Activated CD4-positive, alpha-beta T cell treated with anti-CD3 and anti-CD28 coated beads for 1 hour (primary cell): ENCODE results near the gene POLDIP2.

Source experiments
- DNase-seq: peaks from one replicate; pipeline ENCODE4 v3.0.0-alpha.2; 2020

POLDIP2 gene

DNA sequence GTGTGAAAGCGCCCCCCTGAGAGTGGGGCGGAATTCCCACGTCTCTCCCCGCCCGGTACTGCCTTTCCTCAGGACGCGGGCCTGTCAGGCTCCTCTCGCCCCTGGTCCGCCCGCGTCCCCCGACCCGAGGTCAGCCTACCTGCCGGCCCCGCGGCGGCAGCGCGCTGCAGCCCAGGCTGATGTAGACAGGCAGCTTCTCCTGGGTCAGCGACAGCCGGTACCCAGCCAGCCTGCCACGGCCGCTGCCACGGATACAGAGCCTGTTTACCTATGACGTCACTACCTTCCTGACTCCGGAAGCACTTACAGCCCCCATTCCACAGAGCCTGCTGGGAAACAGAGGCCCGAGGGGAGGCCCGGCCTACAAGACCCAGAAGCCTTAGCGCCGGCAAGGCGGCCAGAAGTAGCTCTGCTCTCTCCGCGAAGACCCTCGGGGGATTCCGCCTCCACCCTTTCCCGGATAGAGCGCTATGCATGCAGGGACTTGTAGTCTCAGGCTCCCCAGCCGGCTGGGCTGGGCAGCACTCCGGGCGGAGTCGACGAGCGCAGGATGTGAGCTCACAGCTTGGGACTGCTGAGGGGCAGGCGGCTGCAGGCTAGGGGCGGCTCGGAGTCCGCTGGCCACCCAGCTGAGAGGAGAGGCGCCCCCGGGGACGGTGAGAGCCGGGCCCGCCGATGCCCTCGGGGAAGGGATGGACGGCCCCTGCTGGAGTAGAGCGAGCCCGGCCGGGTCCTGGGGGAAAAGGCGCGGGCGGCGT, 21.9 kb downstream of the POLDIP2 start, which contains the start of the genes IFT20 and TNFAIP1:
Gene IFT20 (minus strand): TSS at position 272 of the 758 bp plus-strand sequence. CDS start 3,487 bp downstream, outside the sequence.
Gene TNFAIP1 (plus strand): TSS at position 561 of the 758 bp plus-strand sequence. CDS start 3,761 bp downstream, outside the sequence.
- peak; percentile 97 for DNase-seq

DNA sequence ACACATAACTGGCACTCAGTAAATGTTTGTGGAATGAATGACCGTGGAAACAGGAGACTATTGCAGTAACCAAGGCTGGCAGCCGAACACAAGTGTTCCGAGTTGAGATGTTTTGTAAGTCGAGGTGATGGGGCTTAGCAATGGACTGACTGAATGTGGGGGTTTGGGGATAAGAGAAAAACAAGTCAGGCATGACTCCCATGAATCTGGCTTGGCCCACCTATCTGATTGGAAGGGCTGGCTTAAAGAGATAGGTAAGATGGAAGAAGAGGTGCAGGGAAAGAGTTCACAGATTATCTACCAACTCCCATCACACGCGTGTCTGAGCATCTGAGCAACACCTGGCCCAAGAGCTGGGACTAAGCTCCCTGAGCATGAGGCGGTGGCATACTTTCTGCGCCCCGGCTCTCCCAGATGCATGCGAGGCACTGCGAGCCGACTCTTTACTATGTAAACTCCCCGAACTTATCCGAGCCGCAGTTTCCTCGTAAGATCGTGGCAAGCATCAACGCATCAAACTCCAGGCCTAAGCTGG, 22.6 kb downstream of the POLDIP2 start:
- no peak for DNase-seq

DNA sequence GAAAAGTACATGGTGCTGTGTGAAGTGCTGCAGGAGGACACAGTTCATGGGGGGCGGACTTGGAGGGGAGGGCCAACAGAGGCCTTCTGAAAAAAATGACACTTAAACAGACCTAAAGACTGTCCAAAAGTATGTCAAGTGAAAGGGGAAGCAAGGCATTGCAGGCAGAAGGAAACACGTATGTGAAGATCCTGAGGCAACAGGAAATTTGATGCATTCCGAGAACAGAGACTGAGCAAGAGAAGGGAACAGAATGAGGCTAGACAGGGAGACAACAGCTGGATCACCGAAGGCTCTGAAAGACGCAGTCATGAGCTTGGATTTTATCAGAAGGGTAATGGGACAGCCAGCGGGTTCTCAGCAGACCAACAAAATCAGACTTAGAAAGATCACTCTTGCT, 23.2 kb downstream of the POLDIP2 start:
- no peak for DNase-seq

DNA sequence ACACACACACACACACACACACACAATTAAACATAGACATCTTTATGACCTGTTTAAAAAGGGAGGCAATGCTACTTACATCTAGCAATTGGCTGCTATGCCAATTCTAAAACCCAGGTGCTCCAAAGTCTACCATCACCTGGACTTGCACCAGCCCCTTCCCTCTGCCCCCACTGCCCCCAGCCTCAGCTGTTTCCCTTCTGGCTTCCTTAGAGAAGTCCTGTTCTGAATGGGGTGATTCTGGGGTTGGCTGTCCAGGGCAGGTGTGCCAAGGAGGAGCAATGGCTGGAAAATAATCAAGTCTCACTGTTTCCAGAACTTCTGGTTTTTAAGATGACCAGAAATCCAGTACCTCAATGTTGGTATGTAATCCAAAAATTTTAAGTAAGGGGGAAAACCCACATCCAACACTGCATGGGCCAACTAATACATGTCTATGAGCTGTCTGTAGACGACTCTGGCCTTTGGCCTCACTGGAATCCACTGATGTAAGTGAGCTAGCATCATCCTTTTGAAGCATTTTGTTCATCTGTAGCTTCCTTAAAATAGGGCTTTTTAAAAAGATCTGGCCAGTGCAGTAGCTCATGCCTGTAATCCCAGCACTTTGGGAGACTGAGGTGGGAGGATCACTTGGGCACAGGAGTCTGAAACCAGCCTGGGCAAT, 24.1 kb downstream of the POLDIP2 start:
- DNase-seq, result no peak

DNA sequence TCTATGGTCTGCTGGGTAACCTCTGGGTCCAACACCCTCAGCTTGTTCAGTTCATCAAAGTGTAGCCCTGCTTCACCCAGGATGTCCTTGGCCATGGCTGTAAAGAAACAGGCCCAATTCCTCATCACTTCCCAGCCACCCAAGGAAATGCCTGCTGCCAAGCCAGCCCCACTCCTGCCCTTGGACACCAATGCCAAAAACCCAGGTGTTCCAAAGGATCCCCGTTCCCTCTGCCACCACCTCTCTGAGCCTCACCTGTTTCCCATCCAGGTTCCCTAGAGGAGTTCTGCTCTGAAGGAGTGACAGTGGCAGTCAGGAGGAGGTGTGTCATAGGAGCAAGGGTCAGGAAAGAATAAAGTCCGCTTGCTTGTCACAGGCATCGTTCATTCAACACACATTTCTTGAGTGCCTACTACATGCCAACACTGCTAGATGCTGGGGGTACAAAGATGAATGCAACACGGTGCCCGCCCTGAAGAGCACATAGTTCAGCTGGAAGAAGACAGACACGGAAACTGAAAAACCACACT, 25.4 kb downstream of the POLDIP2 start:
- no peak for DNase-seq

DNA sequence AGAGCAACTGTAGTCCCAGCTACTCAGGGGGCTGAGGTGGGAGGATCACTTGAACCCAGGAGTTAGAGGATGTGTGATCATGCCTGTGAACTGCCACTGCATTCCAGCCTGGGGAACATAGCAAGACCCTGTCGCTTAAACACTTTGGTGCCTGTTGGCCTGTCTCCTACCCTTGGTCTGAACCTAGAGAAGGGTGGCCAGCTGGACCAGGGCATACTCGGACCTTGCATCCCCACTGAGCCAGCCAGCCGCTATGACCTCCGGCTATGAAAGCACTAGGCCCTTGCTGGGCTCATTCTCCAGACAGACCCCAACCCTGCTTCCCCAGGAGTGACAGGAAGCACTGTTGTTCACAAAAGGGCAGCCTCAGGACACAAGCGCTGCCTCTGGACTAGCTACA, 26.7 kb downstream of the POLDIP2 start:
- no peak for DNase-seq

DNA sequence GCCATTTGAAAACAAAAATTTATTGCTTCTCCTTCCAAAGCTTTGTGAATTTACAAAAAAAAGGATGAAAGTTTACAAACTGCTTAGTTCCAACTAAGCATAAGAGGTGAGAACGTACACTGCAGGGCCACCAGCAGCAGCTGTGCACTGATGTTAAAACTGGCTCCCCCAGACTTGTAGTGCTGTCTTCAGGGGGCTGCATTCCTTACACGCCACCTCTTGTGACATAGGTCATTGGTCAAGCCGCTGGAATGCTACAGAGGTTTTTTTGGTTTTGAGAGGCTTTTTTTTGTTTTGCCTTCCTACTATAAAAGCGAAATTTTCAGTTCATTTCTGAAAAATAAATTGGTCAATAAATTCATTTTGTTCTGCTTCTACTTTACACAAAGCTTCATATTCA, 29.0 kb downstream of the POLDIP2 start:
- DNase-seq, result no peak

DNA sequence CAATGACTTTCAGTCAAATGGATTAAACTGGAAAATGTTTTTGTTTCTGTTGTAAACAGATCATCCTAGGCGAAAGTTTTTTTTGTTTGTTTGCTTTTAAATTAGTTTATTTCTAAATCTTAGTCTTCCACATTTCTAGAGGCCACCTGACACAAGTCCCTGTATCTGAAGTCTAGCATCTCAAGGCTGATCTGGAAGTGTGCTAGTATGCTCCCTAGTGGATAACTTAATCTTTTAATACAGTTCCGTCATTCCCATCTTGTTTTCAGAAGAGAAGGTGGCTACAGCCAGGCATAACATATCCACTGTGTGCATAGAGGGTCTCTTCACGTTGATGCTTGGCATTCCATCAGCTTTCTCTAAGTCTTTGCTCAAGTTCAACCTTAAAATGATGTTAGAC, 29.6 kb downstream of the POLDIP2 start:
- no peak for DNase-seq

DNA sequence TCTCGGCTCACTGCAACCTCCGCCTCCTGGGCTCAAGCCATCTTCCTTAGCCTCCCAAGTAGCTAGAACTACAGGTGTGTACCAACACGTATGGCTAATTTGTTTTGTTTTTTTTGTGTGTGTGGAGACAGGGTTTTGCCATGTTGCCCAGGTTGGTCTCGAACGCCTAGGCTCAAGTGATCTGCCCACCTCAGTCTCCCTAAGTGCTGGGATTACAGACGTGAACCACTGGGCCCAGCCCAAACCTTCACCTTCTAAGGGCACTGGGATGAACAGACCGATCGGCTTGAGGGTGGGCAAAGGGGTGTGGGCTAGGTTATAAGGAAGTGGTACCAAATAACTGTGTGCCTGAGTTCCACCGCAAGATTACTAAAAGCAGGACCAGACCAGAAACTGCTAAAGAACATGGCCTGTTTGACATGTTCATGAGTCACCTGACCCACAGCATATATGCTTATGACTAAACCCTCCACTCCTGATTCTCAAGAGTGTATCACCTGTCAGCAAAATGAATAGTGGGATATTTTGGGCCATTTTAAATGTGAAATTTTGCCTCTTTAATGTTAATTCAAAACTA, 30.2 kb downstream of the POLDIP2 start:
- DNase-seq, result no peak

DNA sequence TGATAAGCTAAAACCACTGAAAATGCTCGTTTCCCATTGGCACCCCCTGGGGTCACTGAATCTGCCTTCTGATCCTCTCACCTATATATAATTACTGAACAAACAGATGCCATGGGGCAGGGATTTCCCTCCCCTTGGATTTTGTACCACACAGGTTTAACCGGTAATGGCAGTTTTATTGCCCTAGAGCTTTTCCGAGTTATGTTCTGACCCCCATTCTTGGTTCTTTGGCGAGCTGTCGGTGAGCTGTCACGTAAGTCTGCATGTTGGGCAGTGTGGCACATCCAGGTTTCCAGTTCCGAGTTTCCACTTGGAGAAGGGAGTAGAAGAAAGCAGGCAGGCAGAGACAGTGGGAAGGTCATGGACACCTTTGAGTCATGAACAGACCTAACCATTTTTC, 31.2 kb downstream of the POLDIP2 start:
- no peak for DNase-seq

DNA sequence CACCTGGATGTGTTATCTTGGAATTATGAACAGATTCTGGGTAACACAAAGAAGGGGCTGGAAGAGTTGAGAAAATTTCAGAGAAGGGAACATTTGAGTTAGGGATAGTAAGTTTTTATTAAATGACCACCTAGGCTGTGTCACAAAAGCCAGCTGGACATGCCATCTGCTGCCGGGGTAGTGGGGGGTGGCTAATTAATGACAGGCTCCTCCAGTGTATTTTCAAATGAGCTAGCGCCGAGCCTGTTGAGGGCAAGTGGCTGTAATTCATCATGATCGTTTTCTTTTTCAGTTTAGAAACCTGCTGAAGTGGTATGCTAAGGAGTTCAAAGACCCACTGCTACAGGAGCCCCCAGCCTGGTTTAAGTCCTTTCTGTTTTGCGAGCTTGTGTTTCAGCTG, 32.1 kb downstream of the POLDIP2 start:
- DNase-seq, result no peak

DNA sequence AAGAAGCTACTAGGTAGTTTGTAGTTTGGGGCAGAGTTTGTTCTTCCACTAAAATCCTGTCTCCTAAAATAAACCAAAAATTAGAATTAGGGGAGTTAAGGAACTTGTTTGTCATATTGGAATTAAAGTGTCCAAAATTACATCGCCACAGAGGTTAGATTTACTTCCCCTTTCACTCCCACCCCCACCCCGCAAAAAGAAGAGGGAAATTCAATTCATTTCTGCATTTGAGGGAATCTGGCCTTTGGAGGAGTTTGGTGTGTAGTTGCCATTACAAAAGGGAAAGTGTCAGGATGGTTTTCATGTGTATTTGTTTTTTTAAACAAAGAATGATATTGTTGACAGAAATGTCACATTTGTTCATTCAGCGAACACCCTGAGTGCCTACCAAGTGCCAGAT, 32.5 kb downstream of the POLDIP2 start:
- no peak for DNase-seq

DNA sequence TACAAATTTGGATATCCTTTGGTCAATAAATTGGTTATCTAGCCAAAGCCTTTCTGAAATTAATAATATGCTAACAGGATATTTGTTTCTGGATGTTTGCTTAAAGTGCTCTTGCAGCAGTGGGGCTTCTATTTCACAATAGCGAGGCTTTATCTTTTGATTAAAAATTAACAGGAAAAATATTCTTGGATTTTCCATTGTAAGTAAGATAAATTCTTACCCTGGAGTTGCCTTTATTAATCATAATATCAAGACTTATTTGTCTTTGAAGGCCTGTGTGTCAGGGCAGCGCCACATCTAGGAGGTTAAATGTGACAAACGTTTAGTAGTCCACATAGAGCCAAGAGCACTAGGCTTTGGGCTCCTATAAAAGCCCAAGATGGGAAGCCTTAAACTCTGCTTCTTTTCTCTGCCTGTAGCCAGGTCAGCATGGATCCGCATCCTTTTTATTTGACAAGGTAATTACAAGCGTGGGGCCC, 33.0 kb downstream of the POLDIP2 start:
- no peak for DNase-seq

DNA sequence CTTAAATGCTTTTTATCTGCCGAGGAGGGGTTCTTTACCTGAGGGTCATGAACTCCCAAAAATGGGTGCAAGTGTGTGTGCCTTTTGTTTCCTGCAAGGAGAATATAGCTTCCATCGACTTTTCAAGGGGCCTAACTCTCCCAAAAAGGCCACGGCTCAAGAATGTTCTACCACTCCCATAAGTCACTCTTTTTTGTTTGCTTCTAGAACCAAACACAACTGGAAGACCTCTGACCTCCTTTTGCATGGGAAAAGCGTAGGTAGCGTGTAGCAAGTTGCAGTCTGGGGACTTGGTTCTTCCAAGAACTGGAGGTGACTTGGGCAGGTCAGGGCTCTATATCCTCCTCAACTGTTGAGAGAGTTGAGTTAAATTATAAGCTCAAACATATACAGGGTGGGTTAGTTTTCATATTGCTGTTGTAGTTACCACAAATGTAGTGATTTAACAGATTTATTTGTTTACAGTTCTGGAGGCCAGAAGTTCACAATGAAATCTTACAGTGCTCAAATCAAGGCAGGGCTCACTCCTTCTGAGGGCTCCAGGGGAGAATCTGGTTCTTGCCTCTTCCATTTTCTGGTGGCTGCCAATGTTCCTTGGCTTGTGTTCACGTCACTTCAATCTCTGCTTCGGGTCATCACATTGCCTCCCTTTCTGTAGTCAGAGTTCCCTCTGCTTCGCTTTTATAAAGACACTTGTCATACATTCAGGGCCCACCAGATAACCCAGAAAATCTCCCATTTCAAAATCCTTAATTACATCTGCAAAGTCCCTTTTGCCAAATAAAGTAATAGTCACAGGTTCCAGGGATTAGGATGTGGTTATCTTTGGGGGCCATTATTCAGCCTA, 36.9 kb downstream of the POLDIP2 start:
- DNase-seq, result no peak

DNA sequence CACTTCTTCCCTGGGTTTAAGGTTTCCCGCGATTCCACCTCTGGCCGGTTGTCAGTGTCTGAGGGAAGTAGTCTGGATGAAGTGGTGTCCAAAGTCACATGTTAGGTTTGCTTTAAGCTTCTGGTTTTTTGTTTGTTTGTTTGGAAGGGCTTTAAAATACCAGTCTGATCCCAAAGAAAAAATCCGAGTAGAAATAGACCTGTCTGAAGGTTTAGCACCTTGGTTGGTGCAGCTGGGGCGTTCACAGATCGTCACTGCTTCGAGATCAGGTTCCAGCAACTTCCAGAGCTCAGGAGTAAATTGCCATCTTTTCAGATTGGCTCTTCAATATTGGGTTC, 37.8 kb downstream of the POLDIP2 start:
- DNase-seq, result no peak

DNA sequence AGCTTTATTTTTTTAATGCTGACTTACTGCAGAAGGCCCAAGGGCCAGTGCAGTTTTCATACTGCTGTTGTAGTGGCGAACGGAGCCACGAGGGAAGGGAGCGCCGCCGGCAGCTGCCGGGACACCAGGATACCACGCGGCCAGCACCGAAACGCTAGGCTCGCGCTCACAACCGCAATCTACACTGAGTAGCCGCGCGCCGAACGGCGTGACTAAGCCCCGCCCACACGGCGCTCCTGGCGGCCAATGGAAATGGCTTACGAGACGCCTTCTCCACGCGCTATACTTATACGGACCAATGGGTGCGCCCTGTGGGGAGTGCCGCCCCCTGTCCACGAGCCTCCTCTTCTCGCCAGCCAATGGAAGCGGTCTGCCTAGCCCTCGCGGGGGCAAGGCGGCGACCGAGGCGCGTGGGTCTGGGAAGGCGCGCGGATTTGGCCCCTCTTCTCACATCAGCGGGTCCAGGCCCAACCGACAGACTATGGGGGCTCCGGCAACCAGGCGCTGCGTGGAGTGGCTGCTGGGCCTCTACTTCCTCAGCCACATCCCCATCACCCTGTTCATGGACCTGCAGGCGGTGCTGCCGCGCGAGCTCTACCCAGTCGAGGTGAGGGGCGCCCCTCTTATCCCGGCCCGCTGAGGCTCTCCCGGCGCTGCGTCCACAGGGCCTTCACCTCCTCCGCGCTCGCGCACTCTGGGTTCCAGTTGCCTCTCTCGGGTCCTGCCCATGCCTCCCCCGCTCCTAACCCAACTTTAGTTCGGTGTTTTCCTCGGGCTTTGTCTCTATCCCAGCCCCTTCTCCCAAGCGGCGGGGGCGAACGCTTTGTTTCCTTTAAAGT, 38.3 kb downstream of the POLDIP2 start, which contains the start of gene TMEM97:
Gene TMEM97 (plus strand): TSS at position 442 of the 839 bp plus-strand sequence. CDS start 40 bp downstream, at position 482.
- DNase-seq, result peak; percentile 88

DNA sequence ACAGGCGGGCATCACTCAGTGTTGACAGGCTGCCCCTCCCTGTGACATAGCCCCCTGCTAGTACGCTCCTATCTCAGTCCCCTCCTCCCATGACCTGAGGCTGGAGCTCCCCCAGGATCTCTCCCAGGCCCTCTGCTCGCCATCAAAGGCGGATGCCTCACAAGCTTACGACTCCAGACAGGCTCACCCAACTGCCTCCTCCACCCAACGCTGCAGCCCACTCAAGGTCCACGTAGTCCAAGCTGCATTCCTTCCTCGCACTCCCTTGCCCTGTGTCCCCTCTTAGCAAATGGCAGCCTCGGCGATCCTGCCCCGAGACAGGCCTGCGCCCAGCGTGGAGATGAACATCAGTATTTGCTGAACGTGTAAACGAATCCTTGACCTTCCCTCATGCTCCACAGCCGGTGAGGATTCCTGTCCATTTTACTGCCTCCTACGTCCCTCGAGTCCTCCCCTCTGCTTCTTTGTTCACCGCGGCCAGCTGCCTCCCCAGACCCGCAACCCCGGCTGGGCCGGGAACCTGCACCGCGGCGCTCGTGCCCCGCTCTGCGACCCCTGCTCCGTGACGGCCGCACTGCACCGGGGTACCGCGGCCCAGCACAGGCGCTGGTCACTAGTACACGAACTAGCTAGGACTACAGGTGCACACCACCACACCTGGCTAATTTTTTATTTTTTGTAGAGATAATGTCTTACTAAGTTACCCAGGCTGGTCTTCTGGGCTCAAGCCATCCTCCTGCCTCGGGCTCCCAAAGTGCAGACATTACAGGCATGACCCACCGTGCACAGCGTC, 39.2 kb downstream of the POLDIP2 start:
- no peak for DNase-seq

DNA sequence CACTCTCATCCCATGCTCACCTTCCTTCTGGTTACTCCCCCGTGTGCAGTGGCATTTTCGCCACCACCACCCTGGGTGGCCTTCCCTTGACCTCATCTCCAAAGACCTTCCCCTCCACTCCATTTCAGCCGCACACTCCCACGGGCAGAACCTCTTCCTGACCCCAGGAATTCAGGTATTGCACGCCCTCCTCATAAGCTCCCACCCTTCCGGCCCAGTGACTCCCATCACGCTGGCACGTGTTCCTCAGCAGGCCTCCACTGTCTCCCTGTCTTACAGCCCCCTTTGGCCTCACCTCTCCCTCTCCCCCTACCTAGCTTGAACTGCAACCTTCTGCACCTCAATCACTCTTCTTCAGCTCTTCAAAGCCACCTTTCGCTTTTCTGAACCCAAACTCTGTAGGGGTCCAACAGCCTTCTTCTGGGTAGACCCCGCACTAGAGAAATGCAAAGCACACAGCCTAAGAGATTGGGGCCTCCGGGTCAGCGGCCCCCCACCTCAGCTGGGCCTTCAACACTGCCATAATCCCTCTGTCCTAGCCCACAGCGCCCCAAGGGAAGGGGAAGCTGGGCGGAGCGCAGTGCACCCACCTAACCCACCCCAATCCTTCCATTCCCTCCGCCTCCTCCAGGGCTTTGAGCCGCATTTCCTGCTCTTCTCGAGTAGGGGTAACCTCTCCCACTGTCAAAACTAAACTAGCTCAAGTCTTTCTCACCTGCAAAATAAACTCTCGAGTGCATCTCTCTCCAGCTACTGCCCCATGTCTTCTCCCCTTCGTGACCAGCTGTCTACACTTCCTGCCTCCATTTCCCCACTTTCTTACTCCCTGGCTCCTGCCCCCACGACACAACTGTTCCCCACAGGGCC, 40.0 kb downstream of the POLDIP2 start:
- no peak for DNase-seq
